PC-9 (cell line): ENCODE data around the gene HSD17B8.

Experiments
- EZH2 ChIP-seq: fragments of 200-600 bp; sonication (generic); IDR thresholded peaks from 2 replicates; pipeline ENCODE4 v1.8.0; 2017; ENCODE audit warnings: antibody characterized with exemption, low read depth
- TF ChIP-seq, protein P1 (sequence below): fragments of 200-600 bp; sonication (generic); conservative IDR thresholded peaks from 2 replicates; pipeline ENCODE4 v1.6.1; 2017; ENCODE audit warnings: mixed run types, antibody characterized with exemption, mild to moderate bottlenecking, moderate library complexity

DNA sequence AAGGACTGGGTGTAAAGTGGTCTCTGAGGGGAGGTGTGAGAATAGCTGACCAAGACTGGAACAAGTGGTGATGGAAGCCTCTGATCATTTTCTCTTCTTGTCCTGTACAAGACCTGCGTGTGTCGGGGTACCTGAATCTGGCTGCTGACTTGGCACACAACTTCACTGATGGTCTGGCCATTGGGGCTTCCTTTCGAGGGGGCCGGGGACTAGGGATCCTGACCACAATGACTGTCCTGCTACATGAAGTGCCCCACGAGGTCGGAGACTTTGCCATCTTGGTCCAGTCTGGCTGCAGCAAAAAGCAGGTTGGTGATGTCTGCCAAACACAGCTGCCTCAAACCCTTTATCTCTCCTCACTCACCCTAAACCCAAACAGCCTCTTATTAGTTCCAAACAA, 1.7 kb upstream of the HSD17B8 start:
- TF ChIP-seq, protein P1, sequence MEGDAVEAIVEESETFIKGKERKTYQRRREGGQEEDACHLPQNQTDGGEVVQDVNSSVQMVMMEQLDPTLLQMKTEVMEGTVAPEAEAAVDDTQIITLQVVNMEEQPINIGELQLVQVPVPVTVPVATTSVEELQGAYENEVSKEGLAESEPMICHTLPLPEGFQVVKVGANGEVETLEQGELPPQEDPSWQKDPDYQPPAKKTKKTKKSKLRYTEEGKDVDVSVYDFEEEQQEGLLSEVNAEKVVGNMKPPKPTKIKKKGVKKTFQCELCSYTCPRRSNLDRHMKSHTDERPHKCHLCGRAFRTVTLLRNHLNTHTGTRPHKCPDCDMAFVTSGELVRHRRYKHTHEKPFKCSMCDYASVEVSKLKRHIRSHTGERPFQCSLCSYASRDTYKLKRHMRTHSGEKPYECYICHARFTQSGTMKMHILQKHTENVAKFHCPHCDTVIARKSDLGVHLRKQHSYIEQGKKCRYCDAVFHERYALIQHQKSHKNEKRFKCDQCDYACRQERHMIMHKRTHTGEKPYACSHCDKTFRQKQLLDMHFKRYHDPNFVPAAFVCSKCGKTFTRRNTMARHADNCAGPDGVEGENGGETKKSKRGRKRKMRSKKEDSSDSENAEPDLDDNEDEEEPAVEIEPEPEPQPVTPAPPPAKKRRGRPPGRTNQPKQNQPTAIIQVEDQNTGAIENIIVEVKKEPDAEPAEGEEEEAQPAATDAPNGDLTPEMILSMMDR: no peak
- TF ChIP-seq EZH2: no peak
